ENCODE measurements around the gene PRKCZ. TPM values are rescaled to one million over a fixed set of nuclear protein-coding genes. Genes with fewer than 3 reads are reported as not detected.

The PRKCZ gene
- total RNA-seq, 1 donor from 2014 or later: 37.6 TPM

DNA sequence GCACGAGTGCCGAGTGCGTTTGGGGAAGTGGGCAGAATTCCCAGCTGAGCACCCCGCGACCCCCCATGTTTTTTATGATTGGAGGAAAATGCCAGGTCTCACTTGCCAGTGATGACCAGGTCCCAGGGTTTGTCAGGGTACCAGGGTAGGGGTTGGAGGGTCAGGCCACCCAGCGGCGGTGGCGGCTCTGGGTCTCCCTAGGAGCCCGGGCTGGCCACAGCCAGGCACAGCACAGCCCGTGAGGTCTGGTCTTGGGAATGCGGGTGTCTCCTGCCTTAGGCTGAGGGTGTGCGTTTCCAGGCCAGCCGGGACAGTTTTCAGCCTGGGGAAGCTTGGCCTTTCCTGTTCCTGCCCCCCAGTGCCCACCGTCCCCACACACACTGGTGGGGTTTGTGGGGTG is 22.7 kb downstream of the PRKCZ start:
- Histone ChIP-seq H3K4me3 (ENCODE audit: low read depth, low read length) (no peak overlapping the region), H3K36me3 (ENCODE audit: control insufficient read depth, insufficient read depth, low read length) (no peaks in the 10 kb centered on the region), H3K27me3 (ENCODE audit: control insufficient read depth, insufficient read depth, low read length) (peaks cover 5% of the 10 kb centered on the region)
- no peak for TF ChIP-seq CTCF (IDR thresholded peaks at IDR 0.05; ENCODE audit: insufficient read depth, low read length, poor library complexity, severe bottlenecking)
- no peak for DNase-seq (ENCODE audit: low read depth)

- Histone ChIP-seq H3K4me3 (ENCODE audit: low read depth, low read length) (peak overlapping the region; percentile 5), H3K27me3 (ENCODE audit: control insufficient read depth, insufficient read depth, low read length) (peaks cover 5% of the 10 kb centered on the region), H3K36me3 (ENCODE audit: control insufficient read depth, insufficient read depth, low read length) (no peaks in the 10 kb centered on the region)
- no peak for DNase-seq (ENCODE audit: low read depth)
- TF ChIP-seq CTCF (IDR thresholded peaks at IDR 0.05; ENCODE audit: insufficient read depth, low read length, poor library complexity, severe bottlenecking): no peak
Observed at GRCh38 chr1:2073382-2074230, 23.4 kb downstream of the PRKCZ start.

GRCh38 chr1:2074396-2074795 is 24.2 kb downstream of the PRKCZ start:
- H3K36me3 ChIP-seq (ENCODE audit: control insufficient read depth, insufficient read depth, low read length): no peaks in the 10 kb centered on the region
- TF ChIP-seq CTCF (IDR thresholded peaks at IDR 0.05; ENCODE audit: insufficient read depth, low read length, poor library complexity, severe bottlenecking): no peak
- DNase-seq (ENCODE audit: low read depth): no peak
- peaks cover 5% of the 10 kb centered on the region for H3K27me3 ChIP-seq (ENCODE audit: control insufficient read depth, insufficient read depth, low read length)
- no peak overlapping the region for H3K4me3 ChIP-seq (ENCODE audit: low read depth, low read length)

DNA sequence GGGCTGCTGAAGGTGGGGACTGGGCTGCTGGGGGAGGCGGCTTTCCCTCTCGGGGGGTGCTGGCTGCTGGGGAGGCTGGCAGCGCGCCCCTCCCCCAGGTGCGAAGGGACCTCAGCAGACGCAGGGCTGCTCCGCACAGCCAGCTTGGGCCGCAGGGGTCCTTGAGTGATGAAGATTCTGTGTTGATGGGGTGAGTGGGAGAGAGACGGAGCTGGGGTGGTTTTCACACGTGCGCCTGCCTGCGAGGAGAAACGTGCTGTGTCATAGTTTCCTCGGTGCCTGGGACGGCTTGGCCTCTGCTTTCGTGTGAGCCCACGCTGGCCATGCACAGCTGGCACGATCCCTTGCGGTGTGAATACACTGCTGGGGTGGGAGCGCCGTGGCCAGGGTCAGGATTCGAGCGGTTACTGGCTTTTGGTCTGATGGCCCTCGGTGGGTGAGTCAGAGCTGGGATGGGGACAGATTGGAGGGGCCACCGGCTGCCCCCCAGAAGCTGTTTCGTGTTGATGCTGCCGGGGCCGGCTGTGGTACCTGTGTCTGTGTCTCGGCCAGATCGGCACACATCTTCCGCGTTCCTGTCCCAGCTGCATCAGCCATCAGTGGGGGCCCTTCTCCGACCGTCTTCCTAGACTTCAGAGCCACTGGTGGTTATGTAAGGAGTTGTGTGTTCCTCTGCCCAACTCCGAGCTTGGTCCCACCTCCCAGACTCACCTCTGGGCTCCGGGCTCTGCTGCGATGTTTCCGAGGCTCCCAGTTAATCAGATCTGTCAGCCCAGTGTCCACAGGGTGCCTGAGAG is 24.9 kb downstream of the PRKCZ start:
- DNase-seq (ENCODE audit: low read depth): no peak
- TF ChIP-seq CTCF (IDR thresholded peaks at IDR 0.05; ENCODE audit: insufficient read depth, low read length, poor library complexity, severe bottlenecking): no peak
- Histone ChIP-seq H3K36me3 (ENCODE audit: control insufficient read depth, insufficient read depth, low read length) (no peaks in the 10 kb centered on the region), H3K4me3 (ENCODE audit: low read depth, low read length) (no peak overlapping the region), H3K27me3 (ENCODE audit: control insufficient read depth, insufficient read depth, low read length) (peaks cover 5% of the 10 kb centered on the region)

- Histone ChIP-seq H3K36me3 (ENCODE audit: control insufficient read depth, insufficient read depth, low read length) (no peaks in the 10 kb centered on the region), H3K27me3 (ENCODE audit: control insufficient read depth, insufficient read depth, low read length) (peaks cover 5% of the 10 kb centered on the region), H3K4me3 (ENCODE audit: low read depth, low read length) (no peak overlapping the region)
- TF ChIP-seq CTCF (IDR thresholded peaks at IDR 0.05; ENCODE audit: insufficient read depth, low read length, poor library complexity, severe bottlenecking): no peak
- DNase-seq (ENCODE audit: low read depth): no peak
Observed at GRCh38 chr1:2076826-2077225, 26.6 kb downstream of the PRKCZ start.
